ENCODE results near the gene C1orf35.
"Not testable (repeated sequence)": the region's sequence is repeated elsewhere in the genome, so short reads cannot be mapped to it uniquely, and the experiment has no call there.

Gene C1orf35

GRCh38 chr1:228142701-228143136 lies 39.6 kb upstream of the C1orf35 start:
- in situ Hi-C loops (cut with MboI; ENCODE audit: low sequenced_read_pairs): no loop called here

DNA sequence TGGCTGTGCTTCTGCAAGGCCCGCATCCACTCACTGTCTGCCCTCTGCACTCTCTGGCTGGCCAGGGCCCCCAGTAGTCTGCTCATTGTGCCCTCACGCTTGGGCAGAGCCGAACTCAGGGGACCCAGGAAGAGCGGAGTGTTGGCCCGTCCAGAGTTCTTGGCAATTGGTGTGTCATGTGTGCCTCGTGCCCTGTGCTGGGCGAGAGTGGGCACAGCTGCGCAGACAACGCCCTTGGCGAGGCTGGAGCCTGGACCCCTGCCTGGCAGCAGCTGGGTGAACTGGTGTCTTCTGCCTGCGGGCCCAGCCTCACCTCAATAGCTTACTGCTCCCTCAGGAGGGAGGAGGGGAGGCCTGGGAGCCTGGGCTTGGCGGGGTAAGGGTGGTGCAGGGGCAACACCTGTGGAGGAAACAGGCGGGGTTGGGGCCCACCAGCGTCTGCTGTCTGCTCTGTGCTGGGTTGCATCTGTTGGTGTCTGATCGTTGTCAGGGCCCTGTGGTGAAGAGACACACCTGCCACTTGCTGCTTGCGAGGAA lies 39.1 kb upstream of the C1orf35 start:
- in situ Hi-C loops (cut with MboI; ENCODE audit: low sequenced_read_pairs): no loop called here

GRCh38 chr1:228141226-228142044 lies 38.3 kb upstream of the C1orf35 start:
- in situ Hi-C loops (cut with MboI; ENCODE audit: low sequenced_read_pairs): no loop called here

GRCh38 chr1:228140724-228141225 lies 37.6 kb upstream of the C1orf35 start:
- in situ Hi-C loops (cut with MboI; ENCODE audit: low sequenced_read_pairs): no loop called here

DNA sequence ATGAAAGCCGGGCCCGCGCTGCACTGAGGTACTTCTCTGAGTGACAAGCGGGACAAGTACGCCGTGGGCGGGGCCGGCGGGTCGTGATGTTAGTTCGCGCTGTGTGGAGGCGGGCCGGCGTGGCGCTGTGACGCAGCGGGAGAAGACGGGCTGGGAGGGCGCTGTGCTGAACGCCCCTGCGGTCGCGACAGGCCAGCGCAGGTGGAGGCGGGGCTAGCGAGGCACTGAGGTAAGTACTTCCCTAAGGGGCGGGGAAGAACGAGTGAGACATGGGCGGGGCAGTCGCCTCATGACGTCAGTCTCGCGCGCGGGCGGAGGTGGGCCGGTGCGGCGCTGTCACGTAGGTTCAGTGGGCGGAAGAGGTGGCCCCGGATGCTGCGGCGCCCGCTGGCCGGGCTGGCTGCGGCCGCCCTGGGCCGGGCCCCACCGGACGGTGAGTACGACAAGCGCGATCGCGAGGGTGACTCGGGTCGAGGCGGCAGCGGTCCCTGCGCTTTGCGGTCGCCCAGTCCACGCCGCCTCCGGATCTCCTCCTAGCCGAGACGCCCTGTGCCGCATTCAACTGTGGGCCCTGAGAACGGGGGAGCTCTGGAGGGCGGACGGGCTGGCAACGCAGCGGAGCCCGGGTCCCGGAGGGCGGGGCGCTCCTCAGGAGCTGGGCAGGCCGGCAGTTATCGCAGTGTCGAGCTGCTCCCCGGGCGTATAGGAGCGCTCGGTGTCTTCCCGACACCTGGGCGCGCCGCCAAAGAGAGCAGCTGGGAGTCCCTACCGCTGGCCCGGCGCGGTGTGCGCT lies 37.0 kb upstream of the C1orf35 start, which contains the start of gene GUK1:
TSS of gene GUK1 (plus strand) at position 349 of the 793 bp plus-strand sequence. CDS start at position 373, 24 bp downstream.
- in situ Hi-C loops (cut with MboI; ENCODE audit: low sequenced_read_pairs): loop anchor here (10.0 kb wide), 1 partner anchor 365 kb away; no protein-coding TSS in a partner anchor

GRCh38 chr1:228139406-228139930 lies 36.3 kb upstream of the C1orf35 start:
- in situ Hi-C loops (cut with MboI; ENCODE audit: low sequenced_read_pairs): loop anchor here (10.0 kb wide), 1 partner anchor 365 kb away; no protein-coding TSS in a partner anchor

DNA sequence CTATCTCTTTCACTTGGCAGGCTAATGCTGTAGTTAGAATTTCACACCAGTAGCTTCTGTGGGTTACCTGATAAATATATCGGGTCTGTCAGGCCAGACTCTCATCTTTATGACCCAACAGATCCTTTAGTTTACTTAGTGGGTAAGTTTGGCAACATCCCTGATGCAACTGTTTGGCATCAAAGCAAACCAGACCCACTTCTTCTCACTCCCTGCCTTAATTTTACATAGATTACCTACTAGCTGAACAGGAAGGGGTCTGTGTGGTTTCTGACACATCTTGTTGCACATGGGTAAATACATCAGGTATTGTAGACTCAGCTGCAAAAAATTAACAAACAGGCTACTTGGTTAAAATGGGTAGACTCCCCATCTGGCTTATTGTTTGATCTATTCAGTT lies 33.8 kb upstream of the C1orf35 start:
- in situ Hi-C loops (cut with MboI; ENCODE audit: low sequenced_read_pairs): loop anchor here (10.0 kb wide), 1 partner anchor 368 kb away; no protein-coding TSS in a partner anchor

DNA sequence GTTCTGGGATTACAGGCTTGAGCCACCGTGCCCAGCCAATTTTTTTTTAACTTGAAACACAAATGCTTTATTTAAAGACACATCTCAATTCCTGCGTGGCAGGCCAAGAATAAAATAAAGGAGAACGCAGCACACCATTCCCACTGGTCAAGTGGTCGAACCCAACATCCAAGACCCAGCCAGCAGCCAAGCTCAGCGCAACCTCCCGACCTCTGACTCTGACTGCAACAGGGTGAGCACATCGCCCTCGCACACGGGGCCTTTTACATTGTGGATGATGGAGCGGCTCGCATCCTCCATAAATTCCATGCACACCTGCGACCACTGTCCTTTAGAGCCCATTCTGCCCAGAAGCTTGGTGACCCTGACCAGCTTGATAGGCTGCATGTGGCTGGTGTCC lies 31.5 kb upstream of the C1orf35 start:
- in situ Hi-C loops (cut with MboI; ENCODE audit: low sequenced_read_pairs): loop anchor here (10.0 kb wide), 1 partner anchor 370 kb away; no protein-coding TSS in a partner anchor

DNA sequence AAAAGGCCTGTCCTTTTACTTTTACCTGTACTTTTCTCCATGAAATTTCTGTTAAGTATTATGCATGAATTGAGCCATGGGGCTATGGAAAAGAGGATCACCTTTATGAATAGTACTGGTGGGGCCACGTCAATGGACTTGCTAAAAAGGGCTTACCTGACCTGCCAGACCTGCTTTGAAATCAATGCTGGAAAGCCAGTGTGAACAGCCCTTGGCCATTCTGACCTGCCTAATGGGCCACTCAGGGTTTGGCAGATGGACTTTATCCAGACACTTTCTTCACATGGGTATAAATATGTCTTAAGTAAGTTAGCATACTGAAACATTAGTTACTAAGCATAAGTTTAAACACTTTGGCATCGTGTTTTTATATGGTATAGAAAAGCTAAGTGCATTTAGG lies 28.6 kb upstream of the C1orf35 start:
- in situ Hi-C loops (cut with MboI; ENCODE audit: low sequenced_read_pairs): loop anchor here (10.0 kb wide), 1 partner anchor 373 kb away; no protein-coding TSS in a partner anchor

- in situ Hi-C loops (cut with MboI; ENCODE audit: low sequenced_read_pairs): no loop called here
Measured at GRCh38 chr1:228125185-228125584, 22.1 kb upstream of the C1orf35 start.

- in situ Hi-C loops (cut with MboI; ENCODE audit: low sequenced_read_pairs): no loop called here
Measured at GRCh38 chr1:228123505-228123904, 20.4 kb upstream of the C1orf35 start.

DNA sequence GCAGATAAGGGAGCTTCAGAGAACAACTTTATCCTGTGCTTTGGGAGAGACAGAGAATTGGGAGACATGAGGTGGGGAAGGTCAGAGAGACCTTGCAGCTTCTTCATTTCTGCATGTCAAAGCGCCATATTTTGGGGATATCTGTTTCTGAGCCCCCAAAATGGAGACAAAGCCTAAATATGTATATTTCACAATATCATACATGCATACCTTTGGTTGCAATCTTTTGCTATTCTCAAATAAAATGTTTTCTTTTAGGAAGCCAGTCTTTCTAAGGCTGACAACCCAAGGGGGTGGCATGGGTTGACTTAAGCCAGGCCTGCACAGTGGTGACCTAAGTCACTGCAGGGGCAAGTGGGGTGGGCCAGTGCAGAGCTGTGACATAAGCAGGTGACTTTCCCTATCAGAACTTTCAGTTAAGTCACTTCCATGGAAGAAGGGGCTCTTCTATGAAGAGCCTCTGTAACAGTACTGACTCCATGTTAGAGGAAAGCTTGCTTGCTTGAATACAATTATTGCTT lies 19.9 kb upstream of the C1orf35 start:
- in situ Hi-C loops (cut with MboI; ENCODE audit: low sequenced_read_pairs): no loop called here

GRCh38 chr1:228120857-228121489 lies 17.8 kb upstream of the C1orf35 start:
- in situ Hi-C loops (cut with MboI; ENCODE audit: low sequenced_read_pairs): no loop called here

GRCh38 chr1:228120351-228120750 lies 17.2 kb upstream of the C1orf35 start:
- in situ Hi-C loops (cut with MboI; ENCODE audit: low sequenced_read_pairs): no loop called here

- in situ Hi-C loops (cut with MboI; ENCODE audit: low sequenced_read_pairs): no loop called here
Measured at GRCh38 chr1:228118040-228118439, 14.9 kb upstream of the C1orf35 start.

DNA sequence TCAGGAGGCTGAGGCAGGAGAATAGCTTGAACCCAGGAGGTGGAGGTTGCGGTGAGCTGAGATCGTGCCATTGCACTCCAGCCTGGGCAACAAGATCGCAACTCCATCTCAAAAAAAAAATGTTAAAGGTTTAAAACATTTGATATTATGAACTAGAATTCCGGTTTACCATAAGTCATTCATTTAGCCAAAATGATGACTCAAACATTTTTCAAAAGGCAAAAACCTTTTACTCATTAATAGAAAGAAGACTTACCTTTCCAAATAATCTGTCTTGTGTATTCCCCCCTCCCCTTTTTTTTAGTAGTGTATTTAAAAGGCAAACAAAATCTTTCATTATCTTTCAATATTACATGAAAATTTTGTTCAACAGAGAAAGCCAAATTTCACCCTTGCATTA lies 14.2 kb upstream of the C1orf35 start:
- in situ Hi-C loops (cut with MboI; ENCODE audit: low sequenced_read_pairs): no loop called here

GRCh38 chr1:228114827-228115226 lies 11.7 kb upstream of the C1orf35 start:
- in situ Hi-C loops (cut with MboI; ENCODE audit: low sequenced_read_pairs): no loop called here

GRCh38 chr1:228112617-228113016 lies 9.5 kb upstream of the C1orf35 start:
- in situ Hi-C loops (cut with MboI; ENCODE audit: low sequenced_read_pairs): no loop called here

- in situ Hi-C loops (cut with MboI; ENCODE audit: low sequenced_read_pairs): no loop called here
Measured at GRCh38 chr1:228112167-228112566, 9.0 kb upstream of the C1orf35 start.

DNA sequence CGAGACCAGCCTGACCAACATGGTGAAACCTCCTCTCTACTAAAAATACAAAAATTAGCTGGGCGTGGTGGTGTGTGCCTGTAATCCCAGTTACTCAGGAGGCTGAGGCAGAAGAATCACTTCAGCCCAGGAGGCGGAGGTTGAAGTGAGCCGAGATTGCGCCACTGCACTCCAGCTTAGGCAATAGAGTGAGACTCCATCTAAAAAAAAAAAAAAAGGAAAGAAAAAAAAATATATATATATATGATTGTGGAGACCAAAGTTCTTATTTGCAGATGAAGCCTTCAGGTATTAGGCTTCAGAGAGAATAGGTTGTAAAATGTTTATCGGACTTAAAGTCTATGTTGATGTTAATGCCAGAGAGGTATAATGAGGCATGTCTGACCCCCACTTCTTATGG lies 8.2 kb upstream of the C1orf35 start:
- in situ Hi-C loops (cut with MboI; ENCODE audit: low sequenced_read_pairs): not testable (repeated sequence)
